GM19395 (cell line): Measurements from ENCODE around the gene KCNC3.
"Not testable (repeated sequence)": the region's sequence is repeated elsewhere in the genome, so short reads cannot be mapped to it uniquely, and the experiment has no call there.

Experiments used
- ATAC-seq: cut with Tn5 transposase; IDR thresholded peaks from one replicate; pipeline ENCODE4 v1.9.1; 2021; ENCODE audit warnings: mild to moderate bottlenecking, moderate library complexity; ENCODE audit not compliant: unreplicated experiment

The KCNC3 gene

GRCh38 chr19:50356691-50357177 lies 27.6 kb upstream of the KCNC3 start:
- ATAC-seq = no peak

GRCh38 chr19:50353487-50353880 lies 24.3 kb upstream of the KCNC3 start:
- not testable (repeated sequence) for ATAC-seq

- no peak for ATAC-seq
These were observed 23.1 kb upstream of the KCNC3 start for GRCh38 chr19:50352242-50352641.

GRCh38 chr19:50349277-50350057 lies 20.3 kb upstream of the KCNC3 start:
- no peak for ATAC-seq

GRCh38 chr19:50347089-50347581 lies 18.0 kb upstream of the KCNC3 start:
- ATAC-seq = peak; percentile 56

GRCh38 chr19:50344661-50345318 lies 15.6 kb upstream of the KCNC3 start:
- ATAC-seq = peak; percentile 57

- no peak for ATAC-seq
These were observed 12.0 kb upstream of the KCNC3 start for GRCh38 chr19:50341091-50341564.

GRCh38 chr19:50340331-50340730 lies 11.2 kb upstream of the KCNC3 start:
- ATAC-seq = no peak

GRCh38 chr19:50337031-50337430 lies 7.9 kb upstream of the KCNC3 start:
- not testable (repeated sequence) for ATAC-seq

- ATAC-seq = no peak
These were observed 5.7 kb upstream of the KCNC3 start for GRCh38 chr19:50334741-50335421.

GRCh38 chr19:50333737-50334617 lies 4.8 kb upstream of the KCNC3 start:
- peak; percentile 29 for ATAC-seq

- ATAC-seq = peak; percentile 49
These were observed 4.1 kb upstream of the KCNC3 start for GRCh38 chr19:50333235-50333736.

GRCh38 chr19:50332244-50333038 lies 3.3 kb upstream of the KCNC3 start:
- no peak for ATAC-seq

- ATAC-seq = no peak
These were observed 2.7 kb upstream of the KCNC3 start for GRCh38 chr19:50331994-50332243.

GRCh38 chr19:50331221-50331993 lies 2.2 kb upstream of the KCNC3 start:
- no peak for ATAC-seq

GRCh38 chr19:50330365-50331078 lies 1.3 kb upstream of the KCNC3 start:
- peak; percentile 23 for ATAC-seq

GRCh38 chr19:50329926-50330294 lies 733 bp upstream of the KCNC3 start:
- not testable (repeated sequence) for ATAC-seq

- ATAC-seq = no peak
These were observed 368 bp downstream of the KCNC3 start for GRCh38 chr19:50328873-50329145.
